Measurements from ENCODE around the gene ELMO2. TPM values are rescaled to one million over a fixed set of nuclear protein-coding genes. Genes with fewer than 3 reads are reported as not detected.

ELMO2 gene
- total and polyA plus RNA-seq, 9 of the 15 experiments (the other 6 are each of a cell fraction or from before 2014, with no cell fraction given), result 7.5 to 21.5 (median 15.9) TPM

DNA sequence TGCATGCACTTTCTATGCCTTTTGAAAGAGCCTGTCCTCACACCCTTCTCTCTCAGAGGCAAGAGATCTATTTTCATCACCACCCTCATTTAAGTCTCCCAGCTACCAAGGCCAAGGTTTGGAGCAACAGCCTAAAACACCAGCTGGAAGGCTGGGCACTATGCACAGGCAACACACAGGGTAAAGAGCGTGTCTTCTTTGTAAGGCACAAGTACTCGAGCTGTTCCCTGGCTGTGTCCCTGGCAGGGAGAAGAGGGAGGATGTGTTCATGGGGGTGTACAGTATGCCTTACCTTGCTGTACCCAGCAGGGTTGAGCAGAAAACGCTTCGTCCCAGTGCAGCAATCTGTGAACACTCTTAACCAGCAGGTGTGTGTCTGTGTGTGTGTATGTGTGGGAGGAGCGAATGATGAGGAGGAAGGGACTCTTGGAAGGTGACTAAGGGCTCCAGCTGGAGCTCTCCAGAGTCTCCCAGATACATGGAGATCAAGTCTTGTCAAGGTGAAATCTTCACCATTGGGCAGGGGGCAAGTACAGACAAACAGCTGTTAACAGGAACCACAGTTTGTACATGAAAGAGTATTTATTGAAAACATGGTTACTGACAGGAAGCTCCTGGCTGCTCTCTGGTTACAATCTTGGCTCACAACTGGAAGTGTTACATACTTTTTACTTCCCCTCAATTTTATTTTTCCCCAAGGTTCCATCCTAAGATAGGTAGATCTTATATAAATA is 40.8 kb downstream of the ELMO2 start (continued):
- TF ChIP-seq, protein P1, sequence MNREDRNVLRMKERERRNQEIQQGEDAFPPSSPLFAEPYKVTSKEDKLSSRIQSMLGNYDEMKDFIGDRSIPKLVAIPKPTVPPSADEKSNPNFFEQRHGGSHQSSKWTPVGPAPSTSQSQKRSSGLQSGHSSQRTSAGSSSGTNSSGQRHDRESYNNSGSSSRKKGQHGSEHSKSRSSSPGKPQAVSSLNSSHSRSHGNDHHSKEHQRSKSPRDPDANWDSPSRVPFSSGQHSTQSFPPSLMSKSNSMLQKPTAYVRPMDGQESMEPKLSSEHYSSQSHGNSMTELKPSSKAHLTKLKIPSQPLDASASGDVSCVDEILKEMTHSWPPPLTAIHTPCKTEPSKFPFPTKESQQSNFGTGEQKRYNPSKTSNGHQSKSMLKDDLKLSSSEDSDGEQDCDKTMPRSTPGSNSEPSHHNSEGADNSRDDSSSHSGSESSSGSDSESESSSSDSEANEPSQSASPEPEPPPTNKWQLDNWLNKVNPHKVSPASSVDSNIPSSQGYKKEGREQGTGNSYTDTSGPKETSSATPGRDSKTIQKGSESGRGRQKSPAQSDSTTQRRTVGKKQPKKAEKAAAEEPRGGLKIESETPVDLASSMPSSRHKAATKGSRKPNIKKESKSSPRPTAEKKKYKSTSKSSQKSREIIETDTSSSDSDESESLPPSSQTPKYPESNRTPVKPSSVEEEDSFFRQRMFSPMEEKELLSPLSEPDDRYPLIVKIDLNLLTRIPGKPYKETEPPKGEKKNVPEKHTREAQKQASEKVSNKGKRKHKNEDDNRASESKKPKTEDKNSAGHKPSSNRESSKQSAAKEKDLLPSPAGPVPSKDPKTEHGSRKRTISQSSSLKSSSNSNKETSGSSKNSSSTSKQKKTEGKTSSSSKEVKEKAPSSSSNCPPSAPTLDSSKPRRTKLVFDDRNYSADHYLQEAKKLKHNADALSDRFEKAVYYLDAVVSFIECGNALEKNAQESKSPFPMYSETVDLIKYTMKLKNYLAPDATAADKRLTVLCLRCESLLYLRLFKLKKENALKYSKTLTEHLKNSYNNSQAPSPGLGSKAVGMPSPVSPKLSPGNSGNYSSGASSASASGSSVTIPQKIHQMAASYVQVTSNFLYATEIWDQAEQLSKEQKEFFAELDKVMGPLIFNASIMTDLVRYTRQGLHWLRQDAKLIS (CRISPR knock-in tag; IDR thresholded peaks at IDR 0.05), result no peak
- no peak for TF ChIP-seq CCNT2 (IDR thresholded peaks at IDR 0.05; ENCODE audit: borderline replicate concordance, extremely low read depth, insufficient read length, low read depth, low read length)

DNA sequence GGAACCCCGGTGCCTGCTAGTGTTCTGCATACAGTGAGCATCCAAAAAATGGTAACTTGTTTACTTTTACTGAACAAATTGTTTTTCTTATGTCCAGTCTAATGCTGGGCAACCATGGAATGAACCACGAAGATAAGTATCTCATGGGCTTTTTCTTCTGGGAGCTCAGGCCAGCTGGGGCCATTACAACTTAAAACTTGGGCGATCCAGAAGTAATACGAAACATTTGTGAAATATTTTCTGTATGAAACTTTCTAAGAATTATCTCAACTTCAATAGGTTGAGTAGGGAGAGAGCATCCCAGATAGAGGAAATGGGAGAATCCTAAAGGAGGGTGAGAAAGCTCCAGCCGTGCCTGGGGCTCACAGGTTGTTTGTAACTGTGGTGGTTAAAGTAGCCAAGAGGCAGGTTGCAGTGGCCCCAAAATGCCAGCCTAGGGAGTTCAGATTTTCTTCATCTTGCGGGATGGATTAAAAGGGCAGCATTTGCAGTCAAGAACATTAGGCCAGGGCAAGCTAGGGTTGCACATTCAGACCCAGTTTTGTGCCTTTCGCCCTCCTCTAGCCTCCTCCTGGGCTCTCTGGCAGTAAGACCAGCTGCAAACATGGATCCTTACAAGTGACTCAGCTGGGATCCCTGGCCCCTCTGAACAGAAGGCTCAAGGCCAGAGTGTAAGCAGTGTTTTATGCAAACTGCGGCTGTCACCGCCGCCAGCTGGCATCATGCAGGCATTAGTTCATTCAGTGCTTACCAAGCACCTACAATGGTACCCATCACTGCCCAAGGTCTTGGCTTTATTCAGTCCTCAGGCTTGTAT is 41.5 kb downstream of the ELMO2 start:
- H2AFZ ChIP-seq (ENCODE audit: low read depth, low read length), result peak overlapping the region; percentile 92
- DNase-seq (ENCODE audit: extremely low read depth in 1 of 4, low spot score in 3 of 4) (no peak), FAIRE-seq (no peak), ATAC-seq (no peak)
- H3K9ac ChIP-seq (ENCODE audit: insufficient read depth in 1 of 2, low read depth in 2 of 2, low read length in 2 of 2), result peak overlapping the region; percentile 89
- peak overlapping the region; percentile 90 for H3K27ac ChIP-seq (ENCODE audit: extremely low read depth, low read depth, low read length)
- WGBS (ENCODE audit: insufficient coverage, low coverage, missing lambda C conversion rate), result 70% methylated on average over 10 of the region's 10 CpGs
- no peaks in the 10 kb centered on the region for H3K9me3 ChIP-seq (replicated peaks; ENCODE audit: control insufficient read depth, insufficient read depth, low read depth, low read length)
- ChIA-PET POLR2A (interaction anchor here (0.6 to 1.9 kb wide), 5 partner anchors 10 to 1399 kb away, joined by 3 to 8 read pairs (median 3); partner anchors contain the start of gene STK4), CTCF (ENCODE audit: low intra/inter-chr PET ratio) (interaction anchor here (0.6 kb wide), 2 partner anchors 1216 to 1256 kb away, joined by 3 read pairs; no protein-coding TSS in a partner anchor)
- peak overlapping the region; percentile 79 for H3K4me3 ChIP-seq
- H3K4me1 ChIP-seq (replicated peaks in 1 of 2; ENCODE audit: control insufficient read depth in 2 of 2, insufficient read depth in 2 of 2, low read length in 2 of 2), result peaks cover 16 to 27% of the 10 kb centered on the region in 2 experiments
- H3K4me2 ChIP-seq (ENCODE audit: insufficient read depth, low read length), result peak overlapping the region; percentile 82
- H3K9me1 ChIP-seq (ENCODE audit: control insufficient read depth, insufficient read depth, low read length), result no peaks in the 10 kb centered on the region
- no peaks in the 10 kb centered on the region for H3K27me3 ChIP-seq (ENCODE audit: control insufficient read depth in 2 of 2, insufficient read depth in 2 of 2, low read length in 2 of 2)
- peaks cover 11% of the 10 kb centered on the region for H4K20me1 ChIP-seq (replicated peaks; ENCODE audit: control insufficient read depth, insufficient read depth, low read length)
- in situ Hi-C loops (cut with MboI), result loop anchor here (5.0 kb wide), 1 partner anchor 37 kb away; no protein-coding TSS in a partner anchor
- peaks cover 34% of the 10 kb centered on the region for H3K79me2 ChIP-seq (ENCODE audit: control insufficient read depth, insufficient read depth, low read length)
- peaks cover 63% of the 10 kb centered on the region for H3K36me3 ChIP-seq (ENCODE audit: control insufficient read depth, insufficient read depth, low read length)
- intact Hi-C loops (cut with micrococcal nuclease), result no loop called here
- TSS peak; percentile 82 for BruUV-seq (replicated peaks)
- TF ChIP-seq, protein P2, sequence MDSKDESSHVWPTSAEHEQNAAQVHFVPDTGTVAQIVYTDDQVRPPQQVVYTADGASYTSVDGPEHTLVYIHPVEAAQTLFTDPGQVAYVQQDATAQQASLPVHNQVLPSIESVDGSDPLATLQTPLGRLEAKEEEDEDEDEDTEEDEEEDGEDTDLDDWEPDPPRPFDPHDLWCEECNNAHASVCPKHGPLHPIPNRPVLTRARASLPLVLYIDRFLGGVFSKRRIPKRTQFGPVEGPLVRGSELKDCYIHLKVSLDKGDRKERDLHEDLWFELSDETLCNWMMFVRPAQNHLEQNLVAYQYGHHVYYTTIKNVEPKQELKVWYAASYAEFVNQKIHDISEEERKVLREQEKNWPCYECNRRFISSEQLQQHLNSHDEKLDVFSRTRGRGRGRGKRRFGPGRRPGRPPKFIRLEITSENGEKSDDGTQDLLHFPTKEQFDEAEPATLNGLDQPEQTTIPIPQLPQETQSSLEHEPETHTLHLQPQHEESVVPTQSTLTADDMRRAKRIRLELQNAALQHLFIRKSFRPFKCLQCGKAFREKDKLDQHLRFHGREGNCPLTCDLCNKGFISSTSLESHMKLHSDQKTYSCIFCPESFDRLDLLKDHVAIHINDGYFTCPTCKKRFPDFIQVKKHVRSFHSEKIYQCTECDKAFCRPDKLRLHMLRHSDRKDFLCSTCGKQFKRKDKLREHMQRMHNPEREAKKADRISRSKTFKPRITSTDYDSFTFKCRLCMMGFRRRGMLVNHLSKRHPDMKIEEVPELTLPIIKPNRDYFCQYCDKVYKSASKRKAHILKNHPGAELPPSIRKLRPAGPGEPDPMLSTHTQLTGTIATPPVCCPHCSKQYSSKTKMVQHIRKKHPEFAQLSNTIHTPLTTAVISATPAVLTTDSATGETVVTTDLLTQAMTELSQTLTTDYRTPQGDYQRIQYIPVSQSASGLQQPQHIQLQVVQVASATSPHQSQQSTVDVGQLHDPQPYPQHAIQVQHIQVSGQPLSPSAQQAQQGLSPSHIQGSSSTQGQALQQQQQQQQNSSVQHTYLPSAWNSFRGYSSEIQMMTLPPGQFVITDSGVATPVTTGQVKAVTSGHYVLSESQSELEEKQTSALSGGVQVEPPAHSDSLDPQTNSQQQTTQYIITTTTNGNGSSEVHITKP (IDR thresholded peaks at IDR 0.05; ENCODE audit: partially characterized antibody), result peak; percentile 7
- TF ChIP-seq CSDE1 (IDR thresholded peaks at IDR 0.05) (no peak), ARID1B (IDR thresholded peaks at IDR 0.05) (no peak), HMG20B (CRISPR knock-in tag; IDR thresholded peaks at IDR 0.05) (no peak), POLR3G (IDR thresholded peaks at IDR 0.05; ENCODE audit: extremely low read depth, insufficient read length, insufficient replicate concordance) (no peak), ZKSCAN8 (CRISPR knock-in tag; IDR thresholded peaks at IDR 0.05) (no peak), POLR2G (IDR thresholded peaks at IDR 0.05; ENCODE audit: low read depth, low read length) (no peak), FOXK2 (conservative IDR thresholded peaks at IDR 0.05 in 1 of 2, IDR thresholded peaks at IDR 0.05 in 1 of 2; ENCODE audit: low read depth in 2 of 2) (0 out of 4 replicates have a peak, but pooled peaks of 1 of the 2 experiments have one; percentile 35)
